GM12891 (cell line): ENCODE data around the gene CAPN5. TPM values are rescaled to one million over a fixed set of nuclear protein-coding genes. Genes with fewer than 3 reads are reported as not detected.
"Not testable (repeated sequence)": the region's sequence is repeated elsewhere in the genome, so short reads cannot be mapped to it uniquely, and the experiment has no call there.

Experiments
- DNase-seq: peaks from one replicate; pipeline ENCODE4 v3.0.0; 2011; ENCODE audit warnings: low spot score; ENCODE audit not compliant: insufficient read length
- FAIRE-seq: peaks from 2 replicates; lab custom pipeline; 2011; peaks lifted over from hg19 to GRCh38; lab: Jason Lieb, UNC
- PAX5 ChIP-seq: IDR thresholded peaks from 2 replicates; pipeline ENCODE4 v1.6.1; 2011; ENCODE audit warnings: low read length, moderate library complexity, mild to moderate bottlenecking; ENCODE audit not compliant: insufficient read depth, severe bottlenecking
- POLR2A ChIP-seq: IDR thresholded peaks from 2 replicates; pipeline ENCODE4 v1.6.1; 2011; ENCODE audit warnings: low read depth, low read length, control low read depth
- POLR2AphosphoS5 ChIP-seq: IDR thresholded peaks from 2 replicates; pipeline ENCODE4 v1.6.1; 2011; ENCODE audit warnings: low read depth, low read length, control low read depth
- POU2F2 ChIP-seq: IDR thresholded peaks from 2 replicates; pipeline ENCODE4 v1.6.1; 2011; ENCODE audit warnings: low read depth, mild to moderate bottlenecking, control low read depth, low read length, moderate library complexity
- SPI1 ChIP-seq: IDR thresholded peaks from 2 replicates; pipeline ENCODE4 v1.6.1; 2011; ENCODE audit warnings: low read depth, low read length, control low read depth
- TAF1 ChIP-seq: IDR thresholded peaks from 2 replicates; pipeline ENCODE4 v1.6.1; 2011; ENCODE audit warnings: low read depth, low read length, control low read depth
- polyA plus RNA-seq: library from polyadenylated mRNA; unstranded; fragments of >200 nt; gene quantifications from one replicate; pipeline ENCODE4 v1.2.1, GENCODE V29; 2012; ENCODE audit warnings: low read depth, missing spikeins, inconsistent platforms; ENCODE audit not compliant: missing spikeins

CAPN5 gene
- 0.12 TPM for polyA plus RNA-seq

DNA sequence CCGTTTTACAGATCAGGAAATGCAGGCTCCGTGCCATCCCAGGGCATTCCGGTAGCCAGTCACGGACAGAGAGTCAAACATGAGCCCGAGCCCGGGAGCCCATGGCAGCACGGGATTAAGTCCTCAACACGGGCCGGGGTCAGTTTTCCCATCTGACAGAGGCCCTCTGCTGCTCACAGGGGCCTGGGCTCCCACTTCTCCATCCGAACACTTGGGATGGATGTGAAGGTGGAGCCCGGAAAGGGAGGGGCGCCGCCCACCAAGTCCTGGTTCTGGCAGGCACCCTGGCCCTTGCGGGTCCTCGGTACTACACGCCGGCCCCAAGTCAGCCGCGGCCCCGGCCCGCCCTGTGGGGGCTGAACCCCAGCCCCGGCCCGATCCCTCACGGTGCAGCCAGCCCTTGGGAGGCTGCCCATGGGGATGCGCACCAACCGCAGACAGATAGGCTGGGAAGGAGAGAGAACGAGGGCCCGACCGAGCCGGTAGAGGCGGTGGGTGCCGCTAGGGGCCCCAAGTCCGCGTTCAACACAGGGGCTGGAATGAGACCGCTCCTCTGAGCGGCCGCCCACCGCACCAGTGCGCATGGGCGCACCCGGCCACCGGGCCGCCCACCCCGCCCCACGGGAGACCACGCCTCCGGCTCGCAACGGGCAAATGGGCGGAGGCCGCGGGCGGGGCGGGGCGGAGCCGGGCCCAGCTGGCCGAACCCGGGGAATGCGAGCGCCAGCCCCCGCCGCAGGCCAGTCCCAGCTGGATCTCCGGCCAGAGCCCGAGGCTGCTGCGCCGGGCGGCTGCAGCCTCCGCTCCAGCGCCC, at the start of gene CAPN5:
Gene CAPN5, plus strand, starts transcription at position 743 of the 814 bp plus-strand sequence. CDS start 17,916 bp downstream, outside the sequence.
- DNase-seq (peak; percentile 98), FAIRE-seq (peak; percentile 98)
- no peak for TF ChIP-seq SPI1
- TF ChIP-seq TAF1 = no peak
- TF ChIP-seq POLR2AphosphoS5 = no peak
- no peak for TF ChIP-seq POU2F2
- no peak for TF ChIP-seq PAX5
- TF ChIP-seq POLR2A = no peak

DNA sequence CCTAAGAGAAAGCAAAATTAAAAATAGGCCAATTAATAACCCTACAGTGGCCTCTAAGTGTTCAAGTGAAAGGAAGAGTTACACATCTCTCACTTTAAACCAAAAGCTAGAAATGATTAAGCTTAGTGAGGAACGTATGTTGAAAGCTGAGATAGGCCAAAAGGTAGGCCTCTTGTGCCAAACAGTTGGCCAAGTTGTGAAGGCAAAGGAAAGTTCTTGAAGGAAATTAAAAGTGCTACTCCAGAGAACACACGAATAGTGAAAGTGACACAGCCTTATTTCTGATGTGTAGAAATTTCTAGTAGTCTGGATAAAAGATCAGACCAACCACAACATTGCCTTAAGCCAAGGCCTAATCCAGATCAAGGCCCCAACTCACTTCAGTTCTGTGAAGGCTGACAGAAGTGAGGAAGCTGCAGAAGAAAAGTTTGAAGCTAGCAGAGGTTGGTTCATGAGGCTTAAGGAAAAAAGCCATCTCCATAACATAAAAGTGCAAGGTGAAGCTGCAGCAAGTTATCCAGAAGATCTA, 48.3 kb upstream of the CAPN5 start:
- not testable (repeated sequence) for DNase-seq, FAIRE-seq

DNA sequence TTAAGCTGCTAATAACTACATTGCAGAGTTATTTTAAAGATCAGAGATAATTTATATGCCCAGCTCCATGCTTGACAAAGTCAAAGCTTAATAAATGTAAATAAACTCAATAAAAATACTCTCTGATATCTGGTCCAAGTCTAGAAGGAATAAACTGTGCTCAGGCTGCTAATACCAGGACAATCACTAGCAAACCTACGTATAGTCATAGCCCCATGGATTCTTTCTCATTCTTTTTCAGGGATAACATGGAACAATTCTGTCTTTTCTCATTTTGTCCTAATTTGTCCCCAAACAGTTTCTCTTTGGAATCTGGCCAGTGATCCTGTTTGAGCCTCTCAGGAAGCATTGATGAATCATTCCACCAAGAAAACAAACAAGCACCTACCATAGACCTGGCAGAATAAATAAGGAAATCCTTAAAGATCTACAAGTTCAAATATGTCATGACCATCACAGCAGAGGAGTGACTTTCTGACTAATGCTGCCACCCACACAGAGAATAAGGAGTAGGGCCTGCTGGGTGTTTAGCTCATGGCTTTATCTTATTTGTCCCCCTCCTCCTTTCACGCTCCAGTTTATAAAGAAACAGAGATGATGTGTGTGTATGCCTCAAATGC, 46.7 kb upstream of the CAPN5 start:
- FAIRE-seq (no peak), DNase-seq (no peak)
- TF ChIP-seq POU2F2 (no peak), POLR2A (no peak), TAF1 (no peak), SPI1 (no peak), PAX5 (no peak), POLR2AphosphoS5 (no peak)

DNA sequence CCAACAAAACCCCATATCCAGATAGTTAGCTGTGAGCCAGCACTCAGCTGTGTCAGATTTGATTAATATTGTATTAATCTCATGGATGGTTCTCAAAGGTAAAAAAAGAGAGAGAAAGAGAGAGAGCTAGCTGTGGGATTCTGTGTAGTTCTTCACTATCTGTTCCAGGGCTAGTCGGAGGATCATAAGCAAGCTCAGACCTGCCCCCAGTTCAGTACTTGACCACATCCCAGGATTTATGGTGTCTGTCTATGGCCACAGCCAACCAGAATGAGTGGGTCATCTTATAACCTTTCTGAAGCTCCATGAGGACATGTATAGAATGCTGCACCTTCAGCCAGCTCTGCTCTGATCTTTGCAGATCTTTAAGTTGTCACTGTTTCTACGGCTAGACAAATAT, 46.0 kb upstream of the CAPN5 start:
- TF ChIP-seq POLR2A (no peak), PAX5 (no peak), SPI1 (no peak), TAF1 (no peak), POLR2AphosphoS5 (no peak), POU2F2 (no peak)
- DNase-seq (no peak), FAIRE-seq (no peak)

DNA sequence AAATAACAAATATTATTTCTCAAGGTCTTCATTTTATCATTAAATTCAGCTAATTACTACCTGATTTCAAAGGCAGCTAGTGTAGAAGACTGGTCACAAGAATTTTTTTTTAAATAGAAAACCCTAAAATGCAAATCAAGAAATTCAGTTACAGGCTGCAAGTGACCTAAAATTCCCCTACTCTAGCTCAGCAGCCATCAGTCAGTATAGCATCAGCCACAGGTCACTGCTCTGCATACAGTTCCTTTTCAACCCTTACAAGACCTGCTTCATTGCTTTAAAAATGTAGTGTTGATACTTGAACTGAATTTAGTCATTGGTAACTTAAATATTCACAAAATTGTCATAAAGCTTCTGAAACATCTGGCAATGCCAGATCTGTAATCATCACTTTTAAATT, 42.0 kb upstream of the CAPN5 start:
- FAIRE-seq (peak; percentile 75), DNase-seq (no peak)
- TF ChIP-seq POLR2A = no peak
- TF ChIP-seq POU2F2 = no peak
- TF ChIP-seq TAF1 = no peak
- TF ChIP-seq SPI1 = no peak
- TF ChIP-seq PAX5 = no peak
- no peak for TF ChIP-seq POLR2AphosphoS5

DNA sequence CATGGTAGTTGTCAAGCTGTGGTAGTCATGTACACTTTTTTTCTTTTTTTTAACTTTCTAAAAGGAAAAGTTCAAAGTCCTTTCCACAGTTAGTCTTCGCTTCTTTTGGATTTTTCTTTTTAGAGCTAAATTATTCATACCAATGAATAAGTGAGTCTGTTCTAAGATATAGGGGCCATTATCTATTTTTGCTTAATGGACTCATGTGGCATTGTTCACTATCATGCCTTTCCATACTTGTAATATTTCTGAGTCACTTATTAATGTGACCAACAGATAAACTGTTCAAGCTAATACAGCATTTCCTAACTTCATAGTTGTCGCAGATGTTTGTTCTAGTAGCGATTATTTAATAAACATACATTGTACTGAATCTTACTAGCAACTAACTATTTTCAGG, 40.5 kb upstream of the CAPN5 start:
- DNase-seq = no peak
- TF ChIP-seq TAF1 (no peak), POLR2AphosphoS5 (no peak), SPI1 (no peak), PAX5 (no peak), POU2F2 (no peak), POLR2A (no peak)
- no peak for FAIRE-seq

DNA sequence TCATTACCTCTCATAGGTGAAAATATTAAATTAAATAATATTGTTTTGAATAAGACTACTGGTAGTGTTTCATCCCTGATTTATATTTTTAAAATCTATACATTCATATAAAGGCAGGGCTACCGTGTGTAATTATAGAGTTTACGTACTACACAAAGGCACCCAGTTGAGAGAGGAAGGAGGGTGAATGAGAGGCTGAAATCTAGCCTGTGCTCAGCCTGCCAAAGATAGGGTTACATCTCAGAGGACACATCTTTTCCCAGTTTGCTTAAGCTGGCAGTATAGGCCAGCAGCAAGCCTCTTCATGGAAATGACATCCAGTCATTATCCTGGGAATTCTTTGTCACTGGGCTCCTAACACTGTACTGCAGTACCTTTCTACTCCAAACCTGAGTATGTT, 40.0 kb upstream of the CAPN5 start:
- no peak for DNase-seq
- no peak for TF ChIP-seq SPI1
- no peak for TF ChIP-seq POLR2AphosphoS5
- TF ChIP-seq TAF1 = no peak
- TF ChIP-seq PAX5 = no peak
- TF ChIP-seq POLR2A = no peak
- TF ChIP-seq POU2F2 = no peak
- FAIRE-seq = no peak

DNA sequence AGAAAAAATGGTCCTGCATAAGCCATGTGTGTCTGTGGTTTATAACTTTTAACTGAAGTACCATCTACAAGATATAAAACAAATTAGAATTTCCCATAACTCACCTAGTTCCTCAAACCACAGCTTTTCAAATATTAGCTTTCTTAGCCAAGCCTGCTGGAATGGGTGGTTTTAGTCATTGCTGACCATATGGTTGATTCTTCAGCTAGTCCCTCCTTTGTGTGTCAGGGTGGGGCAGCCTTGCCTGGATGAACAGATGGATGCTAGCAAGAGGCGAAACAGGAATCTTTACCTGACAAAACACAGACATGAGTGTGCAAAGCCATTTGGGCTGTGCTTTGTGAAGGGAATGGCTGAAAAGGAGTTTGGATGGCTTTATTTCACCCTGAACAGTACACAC, 39.5 kb upstream of the CAPN5 start:
- FAIRE-seq (no peak), DNase-seq (no peak)

DNA sequence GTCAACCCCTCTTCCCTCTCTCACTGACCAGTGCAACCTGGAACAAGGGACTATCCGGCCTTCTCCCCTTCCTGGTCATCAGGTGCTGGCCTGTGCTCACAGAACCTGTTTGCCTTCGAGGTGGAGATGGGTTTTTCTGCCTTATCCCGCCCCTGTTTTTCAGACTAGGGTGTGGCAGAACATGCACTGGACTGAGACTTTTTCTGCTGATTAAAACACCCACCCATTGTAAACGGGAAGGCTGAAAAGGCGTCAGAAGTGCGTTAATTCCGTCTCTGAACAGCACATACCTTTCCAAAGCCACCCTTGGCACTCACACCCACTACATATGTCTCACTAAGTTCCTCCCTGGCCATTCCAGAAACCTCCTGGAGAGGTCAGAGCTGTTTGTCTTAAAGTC, 36.9 kb upstream of the CAPN5 start:
- FAIRE-seq = no peak
- DNase-seq = no peak
- no peak for TF ChIP-seq POLR2AphosphoS5
- TF ChIP-seq PAX5 = no peak
- no peak for TF ChIP-seq POU2F2
- no peak for TF ChIP-seq POLR2A
- no peak for TF ChIP-seq SPI1
- no peak for TF ChIP-seq TAF1

More for the DNA sequence above, 39.5 kb upstream of the CAPN5 start:
- no peak for TF ChIP-seq POLR2A
- no peak for TF ChIP-seq POLR2AphosphoS5
- no peak for TF ChIP-seq PAX5
- TF ChIP-seq SPI1 = no peak
- TF ChIP-seq TAF1 = no peak
- TF ChIP-seq POU2F2 = no peak
